Neural cell (in vitro differentiated cells): Measurements from ENCODE around the gene ADAM10.

ENCODE experiments used
- CTCF ChIP-seq: fragments of 450-650 bp; IDR thresholded peaks from 2 replicates; pipeline ENCODE4 v1.5.1; 2014; ENCODE audit warnings: antibody characterized with exemption, mild to moderate bottlenecking, moderate library complexity; ENCODE audit not compliant: poor library complexity, severe bottlenecking
- EP300 ChIP-seq: fragments of 450-650 bp; conservative IDR thresholded peaks from 2 replicates; pipeline ENCODE4 v1.6.1; 2014; ENCODE audit warnings: antibody characterized with exemption, mild to moderate bottlenecking, moderate library complexity; ENCODE audit not compliant: poor library complexity, severe bottlenecking
- MXI1 ChIP-seq: fragments of 450-650 bp; conservative IDR thresholded peaks from 2 replicates; pipeline ENCODE4 v1.6.1; 2014; ENCODE audit warnings: antibody characterized with exemption, mild to moderate bottlenecking; ENCODE audit not compliant: poor library complexity, severe bottlenecking
- POLR2AphosphoS5 ChIP-seq: IDR thresholded peaks from 2 replicates; pipeline ENCODE4 v1.6.1; 2012
- RAD21 ChIP-seq: fragments of 450-650 bp; conservative IDR thresholded peaks from 2 replicates; pipeline ENCODE4 v1.6.1; 2014; ENCODE audit warnings: antibody characterized with exemption, mild to moderate bottlenecking, moderate library complexity
- TAF1 ChIP-seq: IDR thresholded peaks from 2 replicates; pipeline ENCODE4 v1.6.1; 2012; ENCODE audit warnings: low read depth

- no peak for TF ChIP-seq POLR2AphosphoS5
- no peak for TF ChIP-seq TAF1
- no peak for TF ChIP-seq RAD21
- no peak for TF ChIP-seq CTCF
- no peak for TF ChIP-seq EP300
- TF ChIP-seq MXI1 = no peak
Measured at GRCh38 chr15:58698887-58699641, 50.4 kb downstream of the ADAM10 start.
